ENCODE measurements around the gene TCF12. TPM values are rescaled to one million over a fixed set of nuclear protein-coding genes. Genes with fewer than 3 reads are reported as not detected.

TCF12 gene
- total RNA-seq, 1 experiment from 2014 or later, result 76.7 TPM

GRCh38 chr15:56940388-56940787, 21.9 kb downstream of the TCF12 start:
- H3K4me1 Mint-ChIP-seq, result peaks cover 27 to 43% of the 10 kb centered on the region in 2 experiments
- no peak overlapping the region for H4K8ac ChIP-seq (replicated peaks; ENCODE audit: insufficient read length, low read depth, low read length)
- H4K5ac ChIP-seq (ENCODE audit: insufficient read length, low read depth, low read length), result no peak overlapping the region
- no peak overlapping the region for H2AK5ac ChIP-seq (ENCODE audit: insufficient read length, low read length)
- no peak overlapping the region for H2BK15ac ChIP-seq (ENCODE audit: low read depth, low read length)
- no peaks in the 10 kb centered on the region for H3K9me3 ChIP-seq (ENCODE audit: control insufficient read depth, low read depth, low read length)
- no peak overlapping the region for H3K14ac ChIP-seq (ENCODE audit: insufficient read depth, low read length)
- H4K91ac ChIP-seq (ENCODE audit: insufficient read length, low read depth, low read length), result no peak overlapping the region
- H3K4me3 Mint-ChIP-seq, result no peak overlapping the region
- no peak overlapping the region for H2BK5ac ChIP-seq (ENCODE audit: insufficient read length, low read length)
- H3K18ac ChIP-seq (ENCODE audit: insufficient read length, low read depth, low read length), result no peak overlapping the region
- no peak overlapping the region for H3K4me2 ChIP-seq (ENCODE audit: insufficient read depth, insufficient read length, low read length)
- H3K4me1 ChIP-seq (ENCODE audit: insufficient read depth, low read length), result no peaks in the 10 kb centered on the region; the same call in 1 of the 2 replicates
- H3K4ac ChIP-seq (ENCODE audit: low read depth, low read length), result no peak overlapping the region
- H3K36me3 Mint-ChIP-seq (ENCODE audit: insufficient read depth in 1 of 3, low read depth in 3 of 3), result peaks cover 13 to 21% (median 15%) of the 10 kb centered on the region in 3 experiments; a peak in 6 of 7 replicates
- no peak for DNase-seq
- H2AFZ ChIP-seq (ENCODE audit: low read length), result no peak overlapping the region
- no peak for TF ChIP-seq CTCF (conservative IDR thresholded peaks at IDR 0.05)
- no peaks in the 10 kb centered on the region for H3K27me3 ChIP-seq (ENCODE audit: insufficient read depth, low read length)
- H3T11ph ChIP-seq (ENCODE audit: low read length), result no peak overlapping the region
- no peak overlapping the region for H3K56ac ChIP-seq (ENCODE audit: insufficient read length, low read depth, low read length)
- no peak overlapping the region for H3K9ac ChIP-seq (ENCODE audit: extremely low read depth, insufficient read length, low read length)
- no peak overlapping the region for H3K27ac ChIP-seq (ENCODE audit: insufficient read length, low read depth, low read length)
- H2BK120ac ChIP-seq (ENCODE audit: low read depth, low read length, poor library complexity, severe bottlenecking), result no peak overlapping the region
- peaks cover 0 to 4% of the 10 kb centered on the region in 2 experiments; a peak in 2 of 5 replicates for H3K9me3 Mint-ChIP-seq
- H3K23ac ChIP-seq (ENCODE audit: insufficient read length, low read depth, low read length), result no peak overlapping the region
- H3K23me2 ChIP-seq (ENCODE audit: insufficient read length, low read depth, low read length, poor library complexity, severe bottlenecking), result no peaks in the 10 kb centered on the region
- H3K79me1 ChIP-seq (ENCODE audit: insufficient read depth, low read depth, low read length, poor library complexity, severe bottlenecking), result no peaks in the 10 kb centered on the region
- H2BK12ac ChIP-seq (ENCODE audit: insufficient read length, low read depth, low read length), result no peak overlapping the region
- H2BK20ac ChIP-seq (ENCODE audit: low read depth, low read length, poor library complexity, severe bottlenecking), result no peak overlapping the region
- no peaks in the 10 kb centered on the region for H4K20me1 ChIP-seq (ENCODE audit: control insufficient read depth, insufficient read depth, insufficient read length)
- no peak overlapping the region for H3K27ac Mint-ChIP-seq
- no peaks in the 10 kb centered on the region for H3K27me3 Mint-ChIP-seq (ENCODE audit: low read depth)
- peaks cover 24% of the 10 kb centered on the region; the same call in 1 of the 2 replicates for H3K79me2 ChIP-seq (ENCODE audit: insufficient read depth, low read length)

Measured in H9 (cell line).